ENCODE results near the gene MAP7D3.

MAP7D3 gene

GRCh38 chrX:136206916-136207315 is 44.3 kb downstream of the MAP7D3 start:
- no peak for DNase-seq (ENCODE audit: low read depth)

- no peak for DNase-seq (ENCODE audit: low read depth)
These were observed 45.3 kb downstream of the MAP7D3 start for GRCh38 chrX:136205882-136206380.

- no peak for DNase-seq (ENCODE audit: low read depth)
These were observed 46.6 kb downstream of the MAP7D3 start for GRCh38 chrX:136204571-136204970.

- DNase-seq (ENCODE audit: low read depth) = no peak
These were observed 47.2 kb downstream of the MAP7D3 start for GRCh38 chrX:136203951-136204350.

GRCh38 chrX:136203438-136203837 is 47.8 kb downstream of the MAP7D3 start:
- no peak for DNase-seq (ENCODE audit: low read depth)

- DNase-seq (ENCODE audit: low read depth) = no peak
These were observed 48.3 kb downstream of the MAP7D3 start for GRCh38 chrX:136202889-136203288.

GRCh38 chrX:136201601-136202000 is 49.6 kb downstream of the MAP7D3 start:
- no peak for DNase-seq (ENCODE audit: low read depth)

GRCh38 chrX:136200466-136200865 is 50.7 kb downstream of the MAP7D3 start:
- DNase-seq (ENCODE audit: low read depth) = no peak

- no peak for DNase-seq (ENCODE audit: low read depth)
These were observed 51.8 kb downstream of the MAP7D3 start for GRCh38 chrX:136199365-136199764.

- no peak for DNase-seq (ENCODE audit: low read depth)
These were observed 52.4 kb downstream of the MAP7D3 start for GRCh38 chrX:136198678-136199243.

- DNase-seq (ENCODE audit: low read depth) = no peak
These were observed 53.2 kb downstream of the MAP7D3 start for GRCh38 chrX:136198010-136198409.

GRCh38 chrX:136196691-136197155 is 54.5 kb downstream of the MAP7D3 start:
- DNase-seq (ENCODE audit: low read depth) = no peak

GRCh38 chrX:136195247-136195646 is 56.0 kb downstream of the MAP7D3 start:
- DNase-seq (ENCODE audit: low read depth) = no peak

GRCh38 chrX:136194536-136194935 is 56.7 kb downstream of the MAP7D3 start:
- DNase-seq (ENCODE audit: low read depth) = no peak

GRCh38 chrX:136193771-136194170 is 57.4 kb downstream of the MAP7D3 start:
- DNase-seq (ENCODE audit: low read depth) = no peak

- no peak for DNase-seq (ENCODE audit: low read depth)
These were observed 58.3 kb downstream of the MAP7D3 start for GRCh38 chrX:136192839-136193414.

- no peak for DNase-seq (ENCODE audit: low read depth)
These were observed 59.1 kb downstream of the MAP7D3 start for GRCh38 chrX:136192135-136192534.

- DNase-seq (ENCODE audit: low read depth) = no peak
These were observed 60.0 kb downstream of the MAP7D3 start for GRCh38 chrX:136191171-136191570.

GRCh38 chrX:136190038-136190713 is 61.0 kb downstream of the MAP7D3 start:
- DNase-seq (ENCODE audit: low read depth) = no peak

- DNase-seq (ENCODE audit: low read depth) = no peak
These were observed 62.0 kb downstream of the MAP7D3 start for GRCh38 chrX:136189222-136189621.

GRCh38 chrX:136186023-136186413 is 65.2 kb downstream of the MAP7D3 start:
- no peak for DNase-seq (ENCODE audit: low read depth)

GRCh38 chrX:136185401-136186022 is 65.7 kb downstream of the MAP7D3 start:
- no peak for DNase-seq (ENCODE audit: low read depth)

- DNase-seq (ENCODE audit: low read depth) = no peak
These were observed 67.3 kb downstream of the MAP7D3 start for GRCh38 chrX:136183917-136184316.

All from activated gamma-delta T cell treated with anti-CD3 and anti-CD28 coated beads, Interleukin-2, amount 50 U/mL, for 16 hours (primary cell).